OCI-M1 (cell line): ENCODE measurements around the gene RBP5.
A peak's percentile ranks its signal among the peaks of the same experiment; 100 is the strongest.
"Not testable (repeated sequence)": the region's sequence is repeated elsewhere in the genome, so short reads cannot be mapped to it uniquely, and the experiment has no call there.

ENCODE experiments used
- DNase-seq: peaks from one replicate; lab custom pipeline; 2025; lab: John Stamatoyannopoulos, UW

RBP5 gene

GRCh38 chr12:7122811-7123769, 5.6 kb downstream of the RBP5 start:
- peak; percentile 81 for DNase-seq

- DNase-seq = no peak
These were observed 7.4 kb downstream of the RBP5 start for GRCh38 chr12:7121324-7121723.

- no peak for DNase-seq
These were observed 8.5 kb downstream of the RBP5 start for GRCh38 chr12:7120166-7120565.

- peak; percentile 59 for DNase-seq
These were observed 9.8 kb downstream of the RBP5 start for GRCh38 chr12:7118881-7119280.

GRCh38 chr12:7117670-7118069, 11.0 kb downstream of the RBP5 start:
- no peak for DNase-seq

GRCh38 chr12:7116916-7117315, 11.8 kb downstream of the RBP5 start:
- DNase-seq = no peak

- DNase-seq = no peak
These were observed 12.5 kb downstream of the RBP5 start for GRCh38 chr12:7116196-7116595.

GRCh38 chr12:7114851-7115250, 13.8 kb downstream of the RBP5 start:
- DNase-seq = no peak

GRCh38 chr12:7114008-7114407, 14.7 kb downstream of the RBP5 start:
- no peak for DNase-seq

- DNase-seq = peak; percentile 72
These were observed 15.3 kb downstream of the RBP5 start for GRCh38 chr12:7113389-7113871.

GRCh38 chr12:7112041-7112440, 16.6 kb downstream of the RBP5 start:
- DNase-seq = no peak

GRCh38 chr12:7110661-7111060, 18.0 kb downstream of the RBP5 start:
- DNase-seq = no peak

- no peak for DNase-seq
These were observed 19.1 kb downstream of the RBP5 start for GRCh38 chr12:7109572-7109920.

- peak; percentile 96 for DNase-seq
These were observed 19.7 kb downstream of the RBP5 start, which contains the start of gene C1RL for GRCh38 chr12:7108796-7109571. C1RL (minus strand) TSS chr12:7109214; CDS start chr12:7109180, 34 bp downstream.

GRCh38 chr12:7108003-7108795, 20.5 kb downstream of the RBP5 start:
- DNase-seq = peak; percentile 85

GRCh38 chr12:7107636-7108002, 21.1 kb downstream of the RBP5 start:
- DNase-seq = peak; percentile 57

GRCh38 chr12:7107181-7107580, 21.5 kb downstream of the RBP5 start:
- not testable (repeated sequence) for DNase-seq

- no peak for DNase-seq
These were observed 22.6 kb downstream of the RBP5 start for GRCh38 chr12:7106082-7106481.

- DNase-seq = no peak
These were observed 24.7 kb downstream of the RBP5 start for GRCh38 chr12:7103837-7104584.

GRCh38 chr12:7102582-7102981, 26.1 kb downstream of the RBP5 start:
- no peak for DNase-seq

- DNase-seq = no peak
These were observed 27.0 kb downstream of the RBP5 start for GRCh38 chr12:7101694-7102131.
